LNCAP (cell line): ENCODE data around the gene SLC24A4.

Experiments
- TF ChIP-seq, protein P1 (sequence below): fragments of 450-650 bp; IDR thresholded peaks from 2 replicates; pipeline ENCODE4 v1.5.1; 2017; ENCODE audit warnings: mild to moderate bottlenecking

The SLC24A4 gene

DNA sequence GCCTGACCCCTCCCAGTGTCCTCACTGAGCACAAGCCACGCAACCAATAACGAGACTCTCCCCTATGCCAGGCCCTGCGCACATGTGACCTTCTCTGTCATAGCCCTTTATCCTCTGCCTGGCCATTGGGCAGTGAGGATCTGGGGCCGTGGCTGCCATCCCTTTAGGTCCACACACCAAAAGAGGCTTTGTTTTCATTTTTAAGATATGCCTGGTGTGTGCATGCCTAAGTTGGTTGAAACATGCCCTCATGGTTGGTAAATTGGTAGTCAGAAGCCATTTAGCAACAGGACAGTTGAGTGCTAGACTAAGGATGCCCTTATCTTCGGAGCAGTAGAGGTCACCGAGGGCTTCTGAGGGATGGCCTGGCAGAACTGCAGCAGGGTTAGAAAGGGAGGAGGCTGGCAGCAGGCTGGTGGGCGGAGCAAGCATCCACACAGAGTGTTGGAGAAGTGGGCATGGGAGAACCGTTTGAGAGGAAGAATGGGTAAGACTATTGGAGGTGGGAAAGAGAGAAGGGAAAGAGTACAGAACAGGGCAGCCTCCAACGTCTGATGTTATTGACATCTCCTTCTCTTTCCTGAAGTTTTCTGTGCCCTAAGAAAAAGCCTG lies 75.1 kb downstream of the SLC24A4 start:
- TF ChIP-seq, protein P1, sequence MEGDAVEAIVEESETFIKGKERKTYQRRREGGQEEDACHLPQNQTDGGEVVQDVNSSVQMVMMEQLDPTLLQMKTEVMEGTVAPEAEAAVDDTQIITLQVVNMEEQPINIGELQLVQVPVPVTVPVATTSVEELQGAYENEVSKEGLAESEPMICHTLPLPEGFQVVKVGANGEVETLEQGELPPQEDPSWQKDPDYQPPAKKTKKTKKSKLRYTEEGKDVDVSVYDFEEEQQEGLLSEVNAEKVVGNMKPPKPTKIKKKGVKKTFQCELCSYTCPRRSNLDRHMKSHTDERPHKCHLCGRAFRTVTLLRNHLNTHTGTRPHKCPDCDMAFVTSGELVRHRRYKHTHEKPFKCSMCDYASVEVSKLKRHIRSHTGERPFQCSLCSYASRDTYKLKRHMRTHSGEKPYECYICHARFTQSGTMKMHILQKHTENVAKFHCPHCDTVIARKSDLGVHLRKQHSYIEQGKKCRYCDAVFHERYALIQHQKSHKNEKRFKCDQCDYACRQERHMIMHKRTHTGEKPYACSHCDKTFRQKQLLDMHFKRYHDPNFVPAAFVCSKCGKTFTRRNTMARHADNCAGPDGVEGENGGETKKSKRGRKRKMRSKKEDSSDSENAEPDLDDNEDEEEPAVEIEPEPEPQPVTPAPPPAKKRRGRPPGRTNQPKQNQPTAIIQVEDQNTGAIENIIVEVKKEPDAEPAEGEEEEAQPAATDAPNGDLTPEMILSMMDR = no peak

DNA sequence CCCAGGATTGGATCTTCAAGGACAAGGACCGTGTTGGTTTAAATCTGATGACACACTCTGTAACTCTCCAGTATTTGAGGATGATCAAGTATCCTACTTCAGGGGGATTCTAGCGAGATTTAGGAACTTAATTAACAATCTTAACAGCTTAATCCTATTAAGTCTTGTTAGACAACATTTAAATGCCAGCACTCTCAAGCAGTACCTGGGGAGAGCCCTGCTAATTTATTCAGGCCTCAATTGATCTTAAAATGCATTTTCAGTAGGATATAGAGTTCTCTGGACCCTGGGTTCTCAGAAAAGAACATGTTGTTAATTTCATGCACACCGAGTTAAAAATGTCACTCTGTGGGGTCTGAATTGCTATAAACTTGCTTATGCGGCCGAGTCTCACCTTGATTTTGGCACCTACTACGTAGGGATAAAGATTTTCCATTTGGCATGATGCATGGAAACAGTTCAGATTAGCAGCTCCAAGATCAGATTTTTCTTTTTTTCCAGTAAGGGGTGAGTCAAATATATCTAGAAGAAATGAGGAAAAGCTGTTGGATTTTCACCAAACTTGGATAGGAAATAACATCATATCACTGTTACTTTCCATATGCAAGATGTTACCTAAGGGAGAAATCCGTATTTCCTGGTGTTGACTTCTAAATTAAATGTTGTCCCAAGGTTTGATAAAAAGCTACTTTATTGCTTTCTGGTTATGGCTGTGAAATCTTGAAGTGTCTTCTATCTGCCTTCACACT lies 76.1 kb downstream of the SLC24A4 start:
- TF ChIP-seq, protein P1 = no peak

DNA sequence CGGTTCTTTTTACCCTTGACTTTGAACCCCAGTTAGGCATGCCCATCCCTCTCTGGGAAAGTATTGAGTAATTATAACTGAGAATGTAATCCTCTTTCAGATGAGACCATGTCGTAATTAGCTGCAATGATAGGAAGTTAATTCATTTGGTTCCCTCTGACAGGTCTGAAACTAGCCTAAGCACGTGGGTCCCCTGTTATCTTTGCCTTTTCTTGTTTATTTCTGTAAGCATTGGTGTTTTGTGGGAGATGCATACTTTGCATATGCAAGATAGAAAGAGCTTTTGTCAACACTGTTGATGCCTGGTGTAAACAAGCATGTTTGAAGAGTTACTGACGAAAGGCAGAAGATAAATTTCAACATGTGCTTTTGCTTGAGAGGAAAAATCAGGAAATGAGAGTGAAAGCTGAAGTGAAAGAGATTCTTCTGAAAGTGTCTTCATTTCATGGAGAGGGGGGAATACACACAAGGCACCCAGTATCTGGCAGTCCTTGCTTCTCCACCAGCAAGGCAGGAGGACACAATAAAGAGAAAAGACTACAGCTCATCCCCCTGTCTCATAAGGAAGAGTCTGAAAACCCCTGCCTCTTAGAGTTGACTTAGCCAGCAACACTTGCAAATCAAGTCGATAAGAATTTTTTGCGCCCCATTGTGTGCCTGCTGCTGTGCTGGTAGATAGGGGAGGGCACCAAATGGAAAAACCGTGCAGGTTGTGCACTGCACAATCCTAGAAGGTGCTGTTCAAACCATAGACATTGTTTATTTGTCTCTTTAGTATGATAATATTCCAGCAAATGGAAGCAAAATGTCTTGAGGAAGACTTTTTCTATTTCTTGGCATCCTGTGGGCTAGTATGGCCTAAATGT lies 77.8 kb downstream of the SLC24A4 start:
- TF ChIP-seq, protein P1 = no peak

DNA sequence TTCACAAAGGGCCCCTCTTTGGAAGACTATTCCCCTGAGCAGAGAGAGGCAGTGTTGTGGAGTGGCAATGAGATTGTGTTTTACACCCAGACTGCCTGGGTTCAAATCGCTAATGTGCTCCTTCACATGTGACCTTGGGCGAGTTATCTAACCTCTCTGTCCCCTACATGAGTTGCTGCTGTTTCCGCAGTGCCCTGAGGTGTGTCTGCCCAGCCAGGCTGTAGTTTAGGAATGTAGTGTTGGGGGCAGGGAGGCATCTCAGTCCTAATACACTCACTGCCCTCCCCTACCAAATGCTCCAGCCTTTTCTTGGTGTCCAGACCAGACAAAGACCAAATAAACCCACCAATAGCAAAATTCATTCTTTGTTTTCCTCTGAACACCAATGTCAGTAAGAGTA lies 78.6 kb downstream of the SLC24A4 start:
- TF ChIP-seq, protein P1 = no peak

DNA sequence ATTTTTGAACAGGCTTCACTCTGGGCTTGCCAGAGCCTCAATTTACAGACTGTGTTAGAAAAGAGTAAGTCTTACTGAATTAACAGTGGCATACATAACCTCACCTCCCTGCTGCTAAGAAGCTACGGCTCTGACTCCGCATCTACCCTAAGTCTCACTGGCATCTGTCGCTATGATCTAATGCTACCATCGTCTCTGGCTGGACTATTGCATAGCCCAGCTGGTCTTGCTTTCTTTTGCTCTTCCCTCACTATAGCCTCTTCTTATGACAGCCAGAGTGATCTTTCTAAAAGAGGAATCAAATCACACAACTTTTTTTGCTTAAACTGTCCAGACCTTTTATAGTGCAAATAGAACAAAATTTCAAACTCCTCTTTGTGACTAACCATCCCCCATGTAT lies 81.1 kb downstream of the SLC24A4 start:
- TF ChIP-seq, protein P1 = no peak

DNA sequence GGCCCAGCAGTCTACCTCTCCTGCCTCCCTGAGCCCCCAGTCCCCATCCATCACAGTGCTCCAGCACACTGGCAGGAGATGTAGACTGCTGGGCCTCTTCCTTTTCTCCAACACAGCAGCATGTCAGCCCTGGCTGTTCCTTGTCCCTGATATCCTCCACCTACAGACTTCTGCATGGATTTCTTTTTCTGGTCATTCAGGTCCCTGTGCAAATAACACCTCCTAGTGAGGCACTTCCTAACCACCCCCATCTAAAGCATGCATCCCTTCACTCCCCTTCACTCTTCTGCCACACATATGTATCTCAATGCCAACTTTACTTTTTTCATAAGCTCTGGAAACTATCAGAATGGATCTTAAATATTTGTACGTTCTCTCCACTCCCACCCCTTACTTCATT lies 81.5 kb downstream of the SLC24A4 start:
- TF ChIP-seq, protein P1 = no peak

DNA sequence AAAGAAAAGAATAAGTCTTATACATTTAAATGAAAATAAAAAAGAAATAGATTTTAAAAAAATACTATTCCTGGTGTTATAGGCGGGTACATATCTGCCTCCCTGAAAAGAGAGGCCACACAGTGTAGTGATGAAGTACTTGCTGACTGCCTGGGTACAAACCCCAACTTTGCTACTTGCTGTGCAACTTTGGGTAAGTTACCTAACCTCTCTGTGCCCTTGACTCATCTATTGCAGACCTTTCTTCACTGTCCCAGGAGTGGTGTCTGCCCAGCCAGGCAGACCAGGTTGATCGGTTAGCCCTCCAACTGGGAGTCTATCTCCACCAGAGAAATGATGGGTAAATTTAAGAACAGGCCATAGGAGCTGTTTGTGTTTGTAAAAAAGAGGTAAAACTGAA lies 82.0 kb downstream of the SLC24A4 start:
- TF ChIP-seq, protein P1 = no peak
